Thyroid gland (tissue), 4 donors: ENCODE results near the gene SH3RF3.

Experiments used
- POLR2A ChIP-seq, 2 donors: fragments of 450-650 bp; IDR thresholded peaks; one replicate each; pipeline ENCODE4 v1.6.1; 2017; ENCODE audit warnings: antibody characterized with exemption in 2 of 2, mild to moderate bottlenecking in 2 of 2, moderate library complexity in 1 of 2
- TF ChIP-seq, protein P1 (sequence below), 6 experiments: fragments of 200-600 bp in 3 of 6; fragments of 450-650 bp in 3 of 6; sonication (generic) in 3 of 6; IDR thresholded peaks; one replicate each; pipeline ENCODE4 v1.5.1; 2016 to 2019; ENCODE audit warnings: antibody characterized with exemption in 6 of 6, mild to moderate bottlenecking in 2 of 6, inconsistent platforms in 1 of 6, moderate library complexity in 1 of 6

DNA sequence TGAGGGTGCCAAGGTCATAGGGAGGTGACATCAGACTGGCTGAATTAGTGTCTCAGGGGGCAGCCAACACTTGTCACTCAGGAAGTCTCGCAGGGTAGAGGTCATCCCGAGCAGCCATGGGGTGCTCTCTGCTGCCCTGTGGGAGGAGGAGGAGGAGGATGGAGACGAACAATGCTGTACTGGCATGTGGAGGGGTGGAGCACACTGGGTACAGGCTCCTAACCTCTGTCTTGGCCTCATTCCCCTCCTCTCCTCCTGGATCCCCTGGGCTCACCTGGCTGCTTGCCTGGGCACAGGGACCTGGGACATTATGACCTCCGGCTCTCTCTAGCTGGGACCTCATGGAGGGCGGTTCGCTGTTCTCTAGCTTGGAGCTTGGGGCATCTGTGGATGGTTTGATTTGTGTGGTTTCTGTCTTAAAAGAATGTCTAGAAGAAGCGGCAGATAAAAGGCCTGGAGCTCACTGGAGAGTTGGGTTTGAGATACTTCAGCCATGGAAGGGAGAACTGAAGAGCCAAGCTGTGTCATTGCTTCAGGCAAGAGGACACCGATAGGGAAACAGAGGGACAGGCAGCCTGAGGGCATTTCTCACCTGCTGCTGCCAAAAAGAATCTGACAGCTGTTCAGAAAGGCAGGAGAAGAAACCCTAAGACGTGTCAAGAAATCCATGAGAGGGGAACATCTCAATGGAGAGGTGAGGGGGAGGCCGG, 351.6 kb downstream of the SH3RF3 start:
- TF ChIP-seq, protein P1, sequence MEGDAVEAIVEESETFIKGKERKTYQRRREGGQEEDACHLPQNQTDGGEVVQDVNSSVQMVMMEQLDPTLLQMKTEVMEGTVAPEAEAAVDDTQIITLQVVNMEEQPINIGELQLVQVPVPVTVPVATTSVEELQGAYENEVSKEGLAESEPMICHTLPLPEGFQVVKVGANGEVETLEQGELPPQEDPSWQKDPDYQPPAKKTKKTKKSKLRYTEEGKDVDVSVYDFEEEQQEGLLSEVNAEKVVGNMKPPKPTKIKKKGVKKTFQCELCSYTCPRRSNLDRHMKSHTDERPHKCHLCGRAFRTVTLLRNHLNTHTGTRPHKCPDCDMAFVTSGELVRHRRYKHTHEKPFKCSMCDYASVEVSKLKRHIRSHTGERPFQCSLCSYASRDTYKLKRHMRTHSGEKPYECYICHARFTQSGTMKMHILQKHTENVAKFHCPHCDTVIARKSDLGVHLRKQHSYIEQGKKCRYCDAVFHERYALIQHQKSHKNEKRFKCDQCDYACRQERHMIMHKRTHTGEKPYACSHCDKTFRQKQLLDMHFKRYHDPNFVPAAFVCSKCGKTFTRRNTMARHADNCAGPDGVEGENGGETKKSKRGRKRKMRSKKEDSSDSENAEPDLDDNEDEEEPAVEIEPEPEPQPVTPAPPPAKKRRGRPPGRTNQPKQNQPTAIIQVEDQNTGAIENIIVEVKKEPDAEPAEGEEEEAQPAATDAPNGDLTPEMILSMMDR (IDR thresholded peaks at IDR 0.05) = no peak
- TF ChIP-seq POLR2A (IDR thresholded peaks at IDR 0.05) = no peak
